ENCODE data around the gene ANKRD34B. TPM values are rescaled to one million over a fixed set of nuclear protein-coding genes. Genes with fewer than 3 reads are reported as not detected.

ANKRD34B gene
- total RNA-seq, 1 experiment from 2014 or later: not detected

- ChIA-PET CTCF (no interaction called here), RAD21 (ENCODE audit: low non-redundant PET in 1 of 2, low total read pairs in 2 of 2, uncharacterized antibody in 2 of 2, unreplicated experiment in 2 of 2) (no interaction called here), POLR2A (no interaction called here)
- Histone ChIP-seq H3K9me2 (ENCODE audit: insufficient read depth) (no peaks in the 10 kb centered on the region), H3K27ac (ENCODE audit: low read depth, low read length) (no peak overlapping the region), H3K4me1 (ENCODE audit: control insufficient read depth in 1 of 2, insufficient read depth in 2 of 2, low read length in 2 of 2) (no peaks in the 10 kb centered on the region), H3K9ac (ENCODE audit: low read length) (no peak overlapping the region), H4K20me1 (ENCODE audit: insufficient read depth) (no peaks in the 10 kb centered on the region), H2AFZ (ENCODE audit: low read depth, low read length, poor library complexity, severe bottlenecking) (no peak overlapping the region), H3K4me2 (ENCODE audit: low read length) (no peak overlapping the region), H3K27me3 (ENCODE audit: insufficient read depth, low read length) (no peaks in the 10 kb centered on the region), H3K4me3 (replicated peaks in 1 of 2; ENCODE audit: low read depth in 1 of 2, low read length in 2 of 2) (no peak overlapping the region), H3K79me2 (ENCODE audit: insufficient read depth, low read length) (no peaks in the 10 kb centered on the region), H3K9me3 (ENCODE audit: control insufficient read depth in 1 of 2, insufficient read depth in 1 of 2, low read depth in 1 of 2, low read length in 2 of 2) (no peaks in the 10 kb centered on the region), H3K36me3 (ENCODE audit: control insufficient read depth in 1 of 2, insufficient read depth in 2 of 2, low read length in 2 of 2) (no peaks in the 10 kb centered on the region)
- no peak for DNase-seq (ENCODE audit: low read depth, low spot score)
- intact Hi-C loops (cut with micrococcal nuclease): no loop called here
- TF ChIP-seq CBX3 (IDR thresholded peaks at IDR 0.05; ENCODE audit: low read depth) (no peak), CTCF (IDR thresholded peaks at IDR 0.05 in 2 of 3, conservative IDR thresholded peaks at IDR 0.05 in 1 of 3; ENCODE audit: borderline replicate concordance in 1 of 3, insufficient read depth in 1 of 3, low read depth in 2 of 3, low read length in 2 of 3) (no peak), YY1 (IDR thresholded peaks at IDR 0.05; ENCODE audit: extremely low read depth, insufficient replicate concordance, low read depth, low read length) (no peak), FOSL1 (IDR thresholded peaks at IDR 0.05; ENCODE audit: low read depth) (no peak), TCF7L2 (IDR thresholded peaks at IDR 0.05; ENCODE audit: borderline replicate concordance, extremely low read depth, insufficient read depth, insufficient read length) (no peak), SRF (IDR thresholded peaks at IDR 0.05; ENCODE audit: low read depth) (no peak), REST (IDR thresholded peaks at IDR 0.05; ENCODE audit: low read depth) (no peak), EGR1 (IDR thresholded peaks at IDR 0.05; ENCODE audit: low read depth) (no peak), CEBPB (IDR thresholded peaks at IDR 0.05; ENCODE audit: low read depth) (no peak), ATF3 (IDR thresholded peaks at IDR 0.05) (no peak), ZFX (IDR thresholded peaks at IDR 0.05) (no peak), ZBTB33 (IDR thresholded peaks at IDR 0.05; ENCODE audit: extremely low read depth, insufficient replicate concordance, low read length) (no peak), EZH2phosphoT487 (IDR thresholded peaks at IDR 0.05; ENCODE audit: borderline replicate concordance) (no peak), POLR2AphosphoS5 (IDR thresholded peaks at IDR 0.05; ENCODE audit: low read depth, low read length) (no peak), SIN3A (IDR thresholded peaks at IDR 0.05; ENCODE audit: low read depth) (no peak), SP1 (IDR thresholded peaks at IDR 0.05; ENCODE audit: low read depth) (no peak), ELF1 (IDR thresholded peaks at IDR 0.05; ENCODE audit: borderline replicate concordance, low read depth) (no peak)
- ATAC-seq: no peak
- no TSS peak for BruUV-seq (replicated peaks)
Measured at GRCh38 chr5:80618438-80618837, 48.4 kb upstream of the ANKRD34B start.

All from HCT116 (cell line).